Activated T-cell treated with anti-CD3 and anti-CD28 coated beads, Interleukin-2, amount 50 U/mL, for 72 hours (primary cell): Measurements from ENCODE around the gene PCDHGB3. TPM values are rescaled to one million over a fixed set of nuclear protein-coding genes. Genes with fewer than 3 reads are reported as not detected.
"Not testable (repeated sequence)": the region's sequence is repeated elsewhere in the genome, so short reads cannot be mapped to it uniquely, and the experiment has no call there.

Experiments used
- ATAC-seq, 2 donors: fragments of 150-1000 bp; cut with Tn5 transposase; replicated peaks in 1 of 2; 2 replicates each; pipeline ENCODE4 v1.10.0; 2021; ENCODE audit warnings: moderate library complexity in 2 of 2, mild to moderate bottlenecking in 1 of 2
- DNase-seq, 2 donors: peaks; one replicate each; pipeline ENCODE4 v3.0.0; 2021 to 2022; ENCODE audit warnings: mixed read lengths in 1 of 2
- H3K27ac Mint-ChIP-seq: one replicate; pipeline ENCODE4 v1.8.0; 2022; ENCODE audit warnings: mild to moderate bottlenecking, moderate library complexity, mixed read lengths
- H3K27me3 Mint-ChIP-seq: one replicate; pipeline ENCODE4 v1.8.0; 2022; ENCODE audit warnings: low read depth, mixed read lengths
- H3K36me3 Mint-ChIP-seq, 2 donors: one replicate each; pipeline ENCODE4 v1.8.0; 2022; ENCODE audit warnings: mixed read lengths in 2 of 2, mild to moderate bottlenecking in 1 of 2; ENCODE audit not compliant: insufficient read depth in 2 of 2
- H3K4me1 Mint-ChIP-seq: one replicate; pipeline ENCODE4 v1.8.0; 2022; ENCODE audit warnings: low read depth, mixed read lengths
- H3K4me3 Mint-ChIP-seq, 2 donors: one replicate each; pipeline ENCODE4 v1.8.0; 2022; ENCODE audit warnings: mild to moderate bottlenecking in 2 of 2, mixed read lengths in 2 of 2, moderate library complexity in 2 of 2
- H3K9me3 Mint-ChIP-seq, 2 donors: one replicate each; pipeline ENCODE4 v1.8.0; 2022; ENCODE audit warnings: mixed read lengths in 2 of 2
- total RNA-seq, 2 donors: library from RNA; stranded (reverse); gene quantifications; one replicate each; pipeline ENCODE4 v1.2.3, GENCODE V29; 2022

The PCDHGB3 gene
- total RNA-seq, 2 donors from 2014 or later: 0.19 to 0.28 TPM

DNA sequence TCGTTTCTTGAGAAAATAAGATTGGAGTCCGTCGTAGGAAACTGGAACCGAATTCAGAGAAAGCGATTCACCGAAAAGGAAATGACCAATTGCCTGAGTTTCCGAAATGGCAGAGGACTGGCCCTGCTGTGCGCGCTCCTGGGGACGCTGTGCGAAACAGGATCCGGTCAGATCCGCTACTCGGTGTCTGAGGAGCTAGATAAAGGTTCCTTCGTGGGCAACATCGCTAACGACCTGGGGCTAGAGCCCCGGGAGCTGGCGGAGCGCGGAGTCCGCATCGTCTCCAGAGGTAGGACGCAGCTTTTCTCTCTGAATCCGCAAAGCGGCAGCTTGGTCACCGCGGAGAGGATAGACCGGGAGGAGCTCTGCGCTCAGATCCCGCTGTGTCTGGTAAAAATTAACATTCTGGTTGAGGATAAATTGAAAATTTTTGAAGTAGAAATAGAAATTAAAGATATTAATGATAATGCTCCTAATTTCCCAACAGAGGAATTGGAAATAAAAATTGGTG is 26.0 kb upstream of the PCDHGB3 start:
- peaks cover 8 to 12% of the 10 kb centered on the region in 2 donors for H3K9me3 Mint-ChIP-seq

GRCh38 chr5:141345327-141345726 is 24.7 kb upstream of the PCDHGB3 start:
- Mint-ChIP-seq H3K9me3 (peaks cover 9 to 12% of the 10 kb centered on the region in 2 donors), H3K4me3 (no peak overlapping the region), H3K36me3 (peaks cover 18 to 42% of the 10 kb centered on the region in 2 donors), H3K27ac (no peak overlapping the region), H3K27me3 (peaks cover 62% of the 10 kb centered on the region), H3K4me1 (peaks cover 6% of the 10 kb centered on the region)
- DNase-seq: no peak
- no peak for ATAC-seq

More for the DNA sequence above, 26.0 kb upstream of the PCDHGB3 start:
- Mint-ChIP-seq H3K4me3 (peak overlapping the region; percentile 72 to 78), H3K27ac (no peak overlapping the region), H3K27me3 (peaks cover 55% of the 10 kb centered on the region), H3K4me1 (no peaks in the 10 kb centered on the region), H3K36me3 (peaks cover 19 to 38% of the 10 kb centered on the region in 2 donors)
- DNase-seq: no peak
- ATAC-seq: no peak

- H3K27ac Mint-ChIP-seq, H3K4me3 Mint-ChIP-seq, H3K4me1 Mint-ChIP-seq, DNase-seq, ATAC-seq: not testable (repeated sequence)
- peaks cover 67% of the 10 kb centered on the region for H3K27me3 Mint-ChIP-seq
- peaks cover 16 to 39% of the 10 kb centered on the region in 2 donors for H3K36me3 Mint-ChIP-seq
- H3K9me3 Mint-ChIP-seq: peaks cover 8 to 10% of the 10 kb centered on the region in 2 donors
Measured at GRCh38 chr5:141346017-141346416, 24.0 kb upstream of the PCDHGB3 start.

GRCh38 chr5:141349917-141350619 is 20.0 kb upstream of the PCDHGB3 start, which contains the start of gene PCDHGB1:
Gene PCDHGB1, plus strand, starts transcription at chr5:141350099. Its CDS starts 162 bp downstream, at chr5:141350261.
- peaks cover 15 to 30% of the 10 kb centered on the region in 2 donors for H3K36me3 Mint-ChIP-seq
- H3K4me3 Mint-ChIP-seq: peak within 1 kb of the TSS; percentile 75 to 82
- ATAC-seq (no peak), DNase-seq (peak; percentile 38 to 51)
- H3K9me3 Mint-ChIP-seq: peaks cover 10 to 15% of the 10 kb centered on the region in 2 donors
- H3K27ac Mint-ChIP-seq: peak within 1 kb of the TSS; percentile 50
- peaks cover 6% of the 10 kb centered on the region for H3K4me1 Mint-ChIP-seq
- peaks cover 74% of the 10 kb centered on the region for H3K27me3 Mint-ChIP-seq

- DNase-seq: no peak
- Mint-ChIP-seq H3K27me3 (peaks cover 77% of the 10 kb centered on the region), H3K9me3 (peaks cover 8 to 12% of the 10 kb centered on the region in 2 donors), H3K36me3 (peaks cover 17 to 19% of the 10 kb centered on the region in 2 donors), H3K27ac (no peak overlapping the region), H3K4me1 (peaks cover 6% of the 10 kb centered on the region), H3K4me3 (no peak overlapping the region)
- no peak for ATAC-seq
Measured at GRCh38 chr5:141351591-141351990, 18.5 kb upstream of the PCDHGB3 start.

DNA sequence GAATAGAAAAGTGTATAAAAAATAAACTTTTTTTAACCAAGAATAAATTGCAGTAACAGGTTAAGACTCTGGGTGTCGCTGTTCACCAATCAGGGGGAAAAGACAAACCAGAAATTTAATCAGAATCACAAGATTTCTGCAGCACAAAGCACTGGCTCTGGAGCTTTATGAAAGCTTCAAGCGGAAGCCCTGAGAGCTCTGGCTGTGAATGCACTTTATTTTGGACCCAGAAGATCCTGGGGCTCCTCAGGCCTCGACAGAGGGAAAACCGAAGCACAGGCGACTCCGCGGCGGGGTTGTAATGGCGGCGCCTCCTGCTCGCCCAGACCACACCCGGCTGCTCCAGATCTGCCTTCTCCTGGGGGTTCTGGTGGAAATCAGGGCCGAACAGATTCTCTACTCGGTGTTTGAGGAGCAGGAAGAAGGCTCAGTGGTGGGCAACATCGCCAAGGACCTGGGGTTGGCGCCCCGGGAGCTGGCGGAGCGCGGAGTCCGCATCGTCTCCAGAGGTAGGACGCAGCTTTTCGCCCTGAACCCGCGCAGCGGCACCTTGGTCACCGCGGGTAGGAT is 15.1 kb upstream of the PCDHGB3 start, which contains the start of gene PCDHGA4:
PCDHGA4 (plus strand) TSS at position 122 of the 570 bp plus-strand sequence; CDS start at position 209, 87 bp downstream.
- H3K9me3 Mint-ChIP-seq: peaks cover 10 to 11% of the 10 kb centered on the region in 2 donors
- ATAC-seq (no peak), DNase-seq (no peak)
- H3K4me3 Mint-ChIP-seq: peak within 1 kb of the TSS; percentile 65 to 73
- H3K4me1 Mint-ChIP-seq: peaks cover 7% of the 10 kb centered on the region
- peaks cover 81% of the 10 kb centered on the region for H3K27me3 Mint-ChIP-seq
- no peak within 1 kb of the TSS for H3K27ac Mint-ChIP-seq
- H3K36me3 Mint-ChIP-seq: peaks cover 14 to 16% of the 10 kb centered on the region in 2 donors

GRCh38 chr5:141355641-141356040 is 14.4 kb upstream of the PCDHGB3 start:
- H3K4me1 Mint-ChIP-seq: peaks cover 6% of the 10 kb centered on the region
- no peak for ATAC-seq
- H3K36me3 Mint-ChIP-seq: peaks cover 12 to 16% of the 10 kb centered on the region in 2 donors
- no peak for DNase-seq
- H3K9me3 Mint-ChIP-seq: peaks cover 8% of the 10 kb centered on the region in 2 donors
- peaks cover 81% of the 10 kb centered on the region for H3K27me3 Mint-ChIP-seq
- no peak overlapping the region for H3K27ac Mint-ChIP-seq
- H3K4me3 Mint-ChIP-seq: peak overlapping the region in 1 of 2 donors; percentile 65

DNA sequence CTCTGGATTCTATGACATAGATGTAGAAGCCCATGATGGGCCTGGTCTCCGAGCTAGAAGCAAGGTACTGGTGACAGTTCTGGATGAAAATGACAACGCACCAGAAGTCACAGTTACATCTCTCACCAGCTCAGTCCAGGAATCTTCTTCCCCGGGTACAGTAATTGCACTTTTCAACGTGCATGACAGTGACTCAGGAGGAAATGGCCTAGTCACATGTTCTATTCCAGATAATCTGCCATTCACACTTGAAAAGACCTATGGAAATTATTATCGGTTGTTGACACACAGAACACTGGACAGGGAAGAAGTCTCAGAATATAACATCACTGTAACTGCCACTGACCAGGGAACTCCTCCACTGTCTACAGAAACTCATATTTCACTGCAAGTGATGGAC is 13.9 kb upstream of the PCDHGB3 start:
- Mint-ChIP-seq H3K36me3 (peaks cover 17 to 21% of the 10 kb centered on the region in 2 donors), H3K27ac (no peak overlapping the region), H3K4me3 (no peak overlapping the region), H3K27me3 (peaks cover 82% of the 10 kb centered on the region), H3K9me3 (peaks cover 8 to 11% of the 10 kb centered on the region in 2 donors), H3K4me1 (peaks cover 6% of the 10 kb centered on the region)
- ATAC-seq (no peak), DNase-seq (no peak)

DNA sequence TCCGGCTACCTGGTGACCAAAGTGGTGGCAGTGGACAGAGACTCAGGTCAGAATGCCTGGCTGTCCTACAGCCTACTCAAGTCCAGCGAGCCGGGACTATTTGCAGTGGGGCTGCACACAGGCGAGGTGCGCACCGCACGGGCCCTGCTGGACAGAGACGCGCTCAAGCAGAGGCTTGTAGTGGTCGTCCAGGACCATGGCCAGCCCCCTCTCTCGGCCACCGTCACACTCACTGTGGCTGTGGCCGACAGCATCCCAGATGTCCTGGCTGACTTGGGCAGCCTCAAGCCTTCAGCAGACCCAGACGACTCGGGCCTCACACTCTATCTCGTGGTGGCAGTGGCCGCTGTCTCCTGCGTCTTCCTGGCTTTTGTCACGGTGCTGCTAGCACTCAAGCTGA is 13.1 kb upstream of the PCDHGB3 start:
- Mint-ChIP-seq H3K27me3 (peaks cover 89% of the 10 kb centered on the region), H3K4me3 (no peak overlapping the region), H3K27ac (no peak overlapping the region), H3K4me1 (peaks cover 6% of the 10 kb centered on the region), H3K36me3 (peaks cover 22 to 24% of the 10 kb centered on the region in 2 donors), H3K9me3 (peaks cover 8 to 12% of the 10 kb centered on the region in 2 donors)
- ATAC-seq (no peak), DNase-seq (no peak)

GRCh38 chr5:141359790-141360426 is 10.1 kb upstream of the PCDHGB3 start, which contains the start of gene PCDHGB2:
Gene PCDHGB2, plus strand, starts transcription at chr5:141359994. Its CDS starts 142 bp downstream, at chr5:141360136.
- Mint-ChIP-seq H3K9me3 (peaks cover 8 to 9% of the 10 kb centered on the region in 2 donors), H3K36me3 (peaks cover 30 to 33% of the 10 kb centered on the region in 2 donors), H3K27me3 (peaks cover 92% of the 10 kb centered on the region), H3K4me1 (peaks cover 6% of the 10 kb centered on the region), H3K27ac (peak within 1 kb of the TSS; percentile 30), H3K4me3 (peak within 1 kb of the TSS; percentile 80 to 81)
- no peak for DNase-seq
- ATAC-seq: peak; percentile 37 to 42

DNA sequence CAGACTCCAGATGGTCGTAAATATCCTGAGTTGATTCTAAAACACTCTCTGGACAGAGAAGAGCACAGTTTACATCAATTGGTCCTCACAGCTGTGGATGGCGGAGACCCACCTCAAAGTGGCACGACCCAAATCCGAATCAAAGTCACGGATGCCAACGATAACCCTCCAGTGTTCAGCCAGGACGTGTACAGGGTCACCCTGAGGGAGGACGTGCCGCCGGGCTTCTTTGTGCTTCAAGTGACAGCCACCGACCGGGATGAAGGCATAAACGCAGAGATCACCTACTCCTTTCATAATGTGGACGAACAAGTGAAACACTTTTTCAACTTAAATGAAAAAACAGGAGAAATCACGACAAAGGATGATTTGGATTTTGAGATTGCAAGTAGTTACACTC is 9.4 kb upstream of the PCDHGB3 start:
- Mint-ChIP-seq H3K36me3 (peaks cover 34 to 39% of the 10 kb centered on the region in 2 donors), H3K4me3 (peak overlapping the region in 1 of 2 donors; percentile 17), H3K4me1 (peaks cover 9% of the 10 kb centered on the region), H3K27ac (no peak overlapping the region), H3K9me3 (peaks cover 9 to 15% of the 10 kb centered on the region in 2 donors), H3K27me3 (peaks cover 92% of the 10 kb centered on the region)
- ATAC-seq (no peak), DNase-seq (no peak)

GRCh38 chr5:141362719-141363118 is 7.3 kb upstream of the PCDHGB3 start:
- Mint-ChIP-seq H3K4me3 (no peak overlapping the region), H3K36me3 (peaks cover 33 to 46% of the 10 kb centered on the region in 2 donors), H3K27me3 (peaks cover 86% of the 10 kb centered on the region), H3K4me1 (peaks cover 9% of the 10 kb centered on the region), H3K9me3 (peaks cover 9 to 15% of the 10 kb centered on the region in 2 donors), H3K27ac (peak overlapping the region; percentile 11)
- ATAC-seq: no peak
- no peak for DNase-seq
